ENCODE measurements around the gene TMEM179B.
"Not testable (repeated sequence)": the region's sequence is repeated elsewhere in the genome, so short reads cannot be mapped to it uniquely, and the experiment has no call there.

TMEM179B gene, protein sequence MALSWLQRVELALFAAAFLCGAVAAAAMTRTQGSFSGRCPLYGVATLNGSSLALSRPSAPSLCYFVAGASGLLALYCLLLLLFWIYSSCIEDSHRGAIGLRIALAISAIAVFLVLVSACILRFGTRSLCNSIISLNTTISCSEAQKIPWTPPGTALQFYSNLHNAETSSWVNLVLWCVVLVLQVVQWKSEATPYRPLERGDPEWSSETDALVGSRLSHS

DNA sequence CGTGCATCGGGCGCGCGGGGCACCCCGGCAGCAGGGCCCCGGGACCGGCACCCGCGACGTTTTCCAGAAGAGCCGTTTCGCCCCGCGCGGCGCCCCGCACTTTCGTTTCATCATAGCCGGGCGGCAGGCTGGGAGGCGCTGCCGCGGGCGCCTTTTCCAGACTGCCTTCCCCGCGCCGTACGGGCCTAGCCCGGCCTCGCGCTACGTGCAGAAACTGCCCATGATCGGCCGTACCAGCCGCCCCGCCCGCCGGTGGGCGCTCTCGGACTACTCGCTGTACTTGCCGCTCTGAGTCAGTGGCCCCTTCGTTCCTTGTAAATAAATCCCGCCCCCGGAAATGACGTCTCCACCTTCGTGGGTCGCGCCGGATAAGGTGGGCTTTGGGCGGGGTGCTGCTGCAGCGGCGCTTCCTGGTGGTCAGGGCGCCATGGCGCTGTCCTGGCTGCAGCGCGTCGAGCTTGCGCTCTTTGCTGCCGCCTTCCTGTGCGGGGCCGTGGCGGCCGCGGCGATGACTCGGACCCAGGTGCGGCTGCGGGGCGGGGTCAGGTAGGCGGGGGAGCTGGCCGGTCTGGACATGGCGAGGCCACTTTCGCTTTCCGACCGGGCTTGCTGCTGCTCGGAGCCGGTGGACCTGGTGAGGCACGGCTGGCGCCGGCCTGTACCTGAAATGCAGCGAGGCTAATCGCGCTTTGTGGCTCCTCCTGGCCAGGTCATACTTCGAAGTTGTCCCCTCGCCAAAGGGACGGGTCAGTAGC lies at the start of gene TMEM179B:
Gene TMEM179B (plus strand): TSS at position 398 of the 755 bp plus-strand sequence. CDS start 30 bp downstream, at position 428.
- peak; percentile 90 to 97 for DNase-seq (ENCODE audit: low read depth in 2 of 2)

DNA sequence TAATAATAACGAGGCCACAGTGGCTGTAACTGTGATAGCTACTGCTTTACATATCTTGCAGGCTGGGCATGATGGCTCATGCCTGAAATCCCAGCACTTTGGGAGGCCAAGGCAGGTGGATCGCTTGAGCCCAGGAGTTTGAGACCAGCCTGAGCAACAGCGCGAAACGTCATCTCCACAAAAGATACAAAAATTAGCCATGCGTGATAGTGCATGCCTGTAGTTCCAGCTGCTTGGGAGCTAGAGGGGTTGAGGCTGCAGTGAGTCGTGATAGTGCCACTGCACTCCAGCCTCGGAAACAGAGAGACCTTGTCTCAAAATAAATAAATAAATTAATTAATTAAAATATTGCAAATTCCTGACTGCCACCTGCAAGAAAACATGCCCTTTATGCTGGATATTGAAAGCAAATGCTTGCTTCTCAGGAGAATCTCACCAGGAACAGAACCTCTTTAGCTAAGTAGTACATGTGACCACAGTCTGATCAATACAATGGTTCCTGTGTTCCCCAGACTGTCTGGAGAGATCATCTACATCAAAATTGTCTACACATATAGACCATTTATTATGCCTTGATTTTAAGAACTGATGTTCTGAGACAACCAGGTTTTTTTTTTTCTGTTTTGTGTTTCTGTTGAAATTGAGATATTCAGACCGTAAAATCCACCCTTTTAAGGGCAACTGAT lies 39.6 kb upstream of the TMEM179B start:
- no peak for DNase-seq (ENCODE audit: low read depth in 2 of 2)

DNA sequence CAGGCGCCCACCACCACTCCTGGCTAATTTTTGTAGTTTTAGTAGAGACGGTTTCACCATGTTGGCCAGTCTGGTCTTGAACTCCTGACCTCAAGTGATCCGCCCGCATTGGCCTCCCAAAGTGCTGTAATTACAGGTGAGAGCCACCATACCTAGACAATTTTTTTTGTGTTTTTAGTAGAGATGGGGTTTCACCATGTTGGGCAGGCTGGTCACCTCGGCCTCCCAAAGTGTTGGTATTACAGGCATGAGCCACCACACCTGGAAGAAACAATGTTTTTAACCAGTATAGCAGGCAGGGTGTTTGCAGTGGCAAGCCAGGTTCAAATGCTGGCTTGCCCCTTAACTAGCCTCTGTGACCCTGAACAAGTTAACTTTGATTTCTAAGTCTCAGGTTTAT lies 37.3 kb upstream of the TMEM179B start:
- DNase-seq (ENCODE audit: low read depth in 2 of 2): not testable (repeated sequence)

DNA sequence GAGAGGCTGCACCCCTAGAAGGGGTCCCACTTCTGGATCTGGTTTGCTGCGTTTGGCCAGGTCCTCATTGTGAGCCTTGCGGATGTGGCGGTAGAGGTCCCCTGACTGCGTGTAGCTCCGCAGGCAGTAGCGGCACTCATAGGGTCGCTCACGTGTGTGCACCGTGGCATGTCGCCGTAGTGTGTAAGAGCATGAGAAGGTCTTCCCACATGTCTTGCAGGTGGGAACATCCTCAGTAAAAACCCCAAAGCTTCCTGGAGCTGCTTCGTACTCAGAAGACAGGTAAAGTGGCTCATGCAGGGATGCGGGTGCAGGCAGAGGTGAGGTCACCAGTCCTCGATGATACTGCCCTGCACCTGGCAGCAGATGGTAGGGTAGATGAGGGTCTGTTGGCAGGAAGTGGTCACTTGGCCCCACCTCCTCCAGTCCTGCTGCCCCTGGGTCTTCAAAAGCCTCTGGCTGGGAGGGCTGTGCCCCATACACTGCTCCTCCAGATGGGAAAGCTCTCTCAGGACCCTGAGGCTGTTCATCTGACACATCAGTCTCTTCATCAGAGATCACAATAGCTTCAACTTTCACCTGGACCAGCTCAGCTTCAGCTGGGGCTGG lies 34.9 kb upstream of the TMEM179B start:
- no peak for DNase-seq (ENCODE audit: low read depth in 2 of 2)

DNA sequence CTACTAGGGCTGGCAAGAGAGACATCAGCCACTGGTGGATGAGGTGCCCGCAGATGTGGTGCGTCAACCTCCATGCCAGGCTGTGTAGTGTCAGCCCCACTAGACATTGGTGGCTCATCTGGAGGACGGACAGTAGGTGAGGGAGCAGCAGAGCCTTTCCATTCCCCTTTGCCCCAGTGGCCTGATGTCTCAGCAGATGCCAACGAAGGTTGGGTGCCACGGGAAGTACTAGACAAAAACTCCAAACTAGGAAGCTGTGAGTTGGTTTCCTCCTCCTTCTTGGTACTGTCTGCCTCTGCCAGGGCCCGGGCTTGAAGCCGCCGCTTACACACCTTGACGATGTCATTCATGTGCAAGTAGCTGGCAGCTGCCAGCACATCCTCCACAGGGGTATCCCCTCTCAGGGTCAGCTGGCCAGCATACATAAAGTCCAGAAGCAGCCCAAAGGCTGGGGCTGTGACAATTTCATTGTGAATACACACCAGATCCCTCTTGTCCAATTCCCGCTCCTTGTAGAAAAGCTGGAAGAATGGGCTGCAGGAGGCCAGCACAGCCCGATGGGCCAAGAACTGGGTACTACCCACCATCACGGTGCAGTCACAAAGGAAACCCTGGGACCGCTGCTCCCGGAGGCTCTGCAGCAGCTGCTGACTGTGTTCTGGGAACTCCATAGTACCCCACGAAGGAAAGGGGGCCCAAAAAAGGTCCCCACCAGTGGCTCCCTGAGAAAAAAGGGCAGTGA lies 34.0 kb upstream of the TMEM179B start:
- no peak for DNase-seq (ENCODE audit: low read depth in 2 of 2)

DNA sequence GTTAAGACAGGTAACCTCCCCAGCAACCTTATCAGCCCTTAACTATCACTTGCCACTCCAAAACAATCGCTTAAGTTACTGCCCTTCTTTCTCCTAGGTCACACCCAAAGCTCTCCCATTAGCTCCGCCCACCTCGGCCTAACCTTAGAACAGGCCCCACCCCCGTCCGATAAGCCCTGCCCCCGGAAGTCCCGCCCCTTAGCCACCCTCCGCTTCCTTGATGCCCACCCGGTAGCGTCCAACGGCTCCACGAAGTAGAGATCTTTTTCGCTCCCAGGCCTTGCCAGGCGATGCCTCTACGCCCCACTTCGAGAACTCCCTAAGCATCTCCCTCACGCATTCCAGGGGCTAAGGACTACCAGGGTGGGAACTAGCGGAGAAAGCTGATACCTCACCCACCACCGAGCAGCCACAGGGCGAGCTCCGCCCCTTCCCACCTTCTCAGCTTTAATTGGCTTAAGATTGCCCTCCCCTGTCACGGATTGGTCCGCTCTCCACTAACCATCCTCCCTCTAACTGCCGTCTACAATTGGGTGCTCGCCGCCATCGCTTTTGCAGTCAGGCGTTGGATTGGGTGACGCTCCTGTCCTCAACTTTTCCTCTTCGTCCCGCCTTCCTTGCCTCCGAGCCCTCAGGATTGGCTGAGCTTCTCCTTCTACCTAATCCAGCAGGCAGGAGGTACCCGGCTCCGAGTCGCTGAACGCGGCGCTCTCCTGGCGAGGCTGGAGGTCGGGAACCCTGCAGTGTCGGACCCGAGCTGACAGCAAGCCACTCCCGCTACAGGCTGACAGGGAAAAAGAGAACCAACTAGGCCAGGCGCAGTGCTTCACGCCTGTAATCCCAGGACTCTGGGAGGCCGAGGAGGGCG lies 33.2 kb upstream of the TMEM179B start, which contains the start of gene ZBTB3:
Gene ZBTB3 (minus strand): TSS at position 425 of the 868 bp plus-strand sequence. CDS start 496 bp downstream, outside the sequence.
- DNase-seq (ENCODE audit: low read depth in 2 of 2): peak; percentile 94 to 95

DNA sequence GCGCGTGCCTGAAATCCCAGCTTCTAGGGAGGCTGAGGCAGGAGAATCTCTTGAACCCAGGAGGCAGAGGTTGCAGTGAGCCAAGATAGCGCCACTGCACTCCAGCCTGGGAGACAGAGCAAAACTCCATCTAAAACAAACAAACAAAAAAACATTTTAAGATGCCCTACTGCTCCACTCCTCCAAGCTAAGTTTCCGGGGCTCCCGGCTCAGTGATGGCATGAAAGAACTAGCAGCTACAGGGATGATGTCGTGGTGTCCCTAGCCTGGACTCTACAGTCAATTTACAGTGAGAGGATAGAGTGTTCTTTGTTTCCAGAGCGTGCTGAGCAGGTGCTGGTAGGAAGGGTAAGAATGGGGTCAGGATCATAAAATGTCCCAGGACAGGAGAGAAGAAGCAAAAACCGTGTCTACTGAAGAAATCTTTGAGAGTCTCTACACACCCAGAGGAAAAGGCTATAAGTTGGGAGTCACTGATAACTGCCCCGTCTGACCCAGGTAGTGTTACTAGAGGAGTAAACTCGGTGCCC lies 32.1 kb upstream of the TMEM179B start:
- DNase-seq (ENCODE audit: low read depth in 2 of 2): no peak

DNA sequence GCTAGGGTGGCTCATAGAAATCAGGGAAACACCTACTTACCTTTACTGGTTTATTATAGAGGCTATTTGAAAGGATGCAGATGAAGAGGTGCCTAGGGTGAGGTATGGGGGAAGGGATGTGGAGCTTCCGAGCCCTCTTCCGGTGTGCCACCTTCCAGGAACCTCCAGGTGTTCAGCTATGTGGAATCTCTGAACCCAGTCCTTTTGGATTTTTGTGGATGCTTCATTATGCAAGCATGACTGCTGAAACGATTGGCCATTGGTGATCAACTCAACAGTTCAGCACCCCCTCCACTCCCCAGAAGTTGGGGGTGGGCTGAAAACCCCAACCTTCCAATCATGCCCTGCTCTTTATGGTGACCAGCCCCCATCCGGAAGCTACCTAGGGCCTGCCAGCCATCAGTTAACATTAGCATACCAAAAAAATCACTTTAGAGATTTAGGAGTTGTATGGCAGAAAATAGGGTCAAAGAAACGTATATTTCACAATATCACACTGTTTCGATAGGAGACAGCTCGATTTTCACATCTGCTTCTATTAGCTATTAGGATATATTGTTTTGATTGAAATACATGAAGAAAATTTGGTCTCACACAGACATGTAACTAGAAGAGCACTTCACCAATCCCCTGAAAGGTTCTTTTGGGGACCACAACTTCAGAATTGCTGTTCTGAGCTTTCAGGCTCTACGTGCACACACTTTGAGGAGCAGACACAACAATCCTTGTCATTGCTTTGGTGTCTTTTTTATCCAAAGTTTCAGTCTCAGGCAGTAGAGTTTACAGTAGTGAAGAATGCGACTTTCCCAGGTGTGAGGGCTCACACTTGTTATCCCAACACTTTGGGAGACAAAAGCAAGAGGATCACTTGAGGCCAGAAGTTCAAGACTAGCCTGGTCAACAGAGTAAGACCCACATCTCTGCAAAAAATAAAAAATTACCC lies 29.1 kb upstream of the TMEM179B start:
- no peak for DNase-seq (ENCODE audit: low read depth in 2 of 2)

DNA sequence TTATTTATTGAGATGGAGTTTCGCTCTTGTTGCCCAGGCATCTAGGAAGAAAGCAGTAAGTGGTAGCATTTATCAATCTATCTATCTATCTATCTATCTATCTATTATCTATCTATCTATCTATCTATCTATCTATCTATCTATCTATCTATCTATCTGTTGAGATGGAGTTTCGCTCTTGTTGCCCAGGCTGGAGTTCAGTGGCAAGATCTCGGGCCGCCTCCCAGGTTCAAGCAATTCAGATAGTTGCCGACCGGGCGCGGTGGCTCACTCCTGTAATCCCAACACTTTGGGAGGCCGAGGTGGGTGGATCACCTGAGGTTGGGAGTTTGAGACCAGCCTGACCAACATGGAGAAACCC lies 26.4 kb upstream of the TMEM179B start:
- not testable (repeated sequence) for DNase-seq (ENCODE audit: low read depth in 2 of 2)

DNA sequence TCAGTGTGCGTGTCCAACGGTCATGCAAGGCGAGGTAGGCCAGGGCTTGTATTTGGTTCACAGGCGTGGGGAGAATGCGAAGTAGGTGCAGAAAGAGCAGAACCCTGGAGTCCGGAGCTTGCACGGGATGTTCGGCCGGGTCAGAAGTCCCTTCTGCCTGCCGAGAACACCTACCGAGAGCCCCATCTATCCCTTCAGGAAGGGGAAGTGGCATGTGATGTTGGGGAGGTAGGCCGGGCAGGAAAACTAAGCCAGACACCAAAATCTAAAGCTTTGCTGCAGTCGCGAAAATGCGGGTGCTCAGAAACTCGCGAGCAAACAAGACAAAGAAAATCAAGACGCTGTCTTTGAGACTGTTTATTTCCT lies 16.4 kb upstream of the TMEM179B start:
- DNase-seq (ENCODE audit: low read depth in 2 of 2): no peak

DNA sequence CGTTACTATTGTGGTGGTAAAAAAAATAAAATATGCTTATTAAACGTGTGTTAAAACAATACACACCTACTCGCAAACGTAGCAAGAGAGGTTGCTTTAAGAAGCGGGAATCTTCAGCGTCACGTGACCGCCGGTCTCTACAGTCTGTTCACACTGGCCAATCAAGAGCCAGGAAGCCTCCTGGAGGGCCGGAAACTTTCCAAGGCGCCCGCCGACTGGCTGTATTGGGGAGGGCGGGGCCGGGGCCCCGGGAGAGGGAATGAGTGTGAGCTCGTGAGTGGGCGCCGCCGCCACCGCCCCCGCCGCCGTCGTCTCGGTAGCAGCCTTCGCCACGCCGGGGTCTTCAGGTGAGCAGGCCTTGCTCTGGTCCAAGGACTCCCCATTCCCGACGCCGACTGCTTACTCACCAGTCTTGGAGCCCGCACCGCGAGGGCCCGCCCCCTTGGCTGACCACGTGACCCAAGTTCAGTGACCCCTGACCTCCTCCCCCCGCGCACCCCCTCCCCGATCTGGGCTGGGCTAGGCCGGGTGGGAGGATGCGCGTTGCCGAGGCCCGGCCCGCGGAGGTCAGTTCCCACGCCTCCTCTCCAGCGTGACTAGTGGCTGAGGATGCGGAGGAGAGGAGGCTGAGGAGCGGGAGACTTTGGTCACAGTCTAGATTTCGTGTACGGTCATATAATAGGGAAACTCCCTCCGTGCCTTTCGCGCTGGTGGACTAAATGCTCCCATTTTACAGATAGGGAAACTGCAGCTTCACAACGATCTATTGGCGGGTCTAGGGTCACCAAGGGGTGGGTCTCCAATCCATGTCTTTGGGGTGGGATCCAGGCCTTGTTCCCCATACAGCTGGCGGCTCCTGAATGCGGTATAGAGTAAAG lies 15.8 kb upstream of the TMEM179B start, which contains the start of gene TAF6L:
Gene TAF6L (plus strand): TSS at position 253 of the 878 bp plus-strand sequence. CDS start 4,388 bp downstream, outside the sequence.
- peak; percentile 74 to 87 for DNase-seq (ENCODE audit: low read depth in 2 of 2)

DNA sequence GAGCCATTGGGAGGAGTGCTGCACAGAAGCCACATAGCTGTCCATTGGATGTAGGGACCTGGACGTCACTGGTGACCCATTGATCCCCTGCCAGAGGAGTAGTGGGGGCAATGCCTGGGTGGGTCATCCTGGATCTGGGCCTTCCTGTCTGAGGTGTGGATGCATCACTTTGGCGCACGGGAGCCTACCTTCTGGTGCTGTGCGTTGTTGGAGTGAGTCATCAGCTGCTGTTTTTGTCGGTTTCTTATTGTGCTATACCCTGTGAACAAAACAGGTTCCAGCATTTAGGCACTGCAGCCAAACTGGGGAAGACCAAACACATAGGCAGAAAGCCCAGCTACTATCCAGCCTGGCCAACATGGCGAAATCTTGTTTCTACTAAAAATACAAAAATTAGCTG lies 12.8 kb upstream of the TMEM179B start:
- DNase-seq (ENCODE audit: low read depth in 2 of 2): no peak

DNA sequence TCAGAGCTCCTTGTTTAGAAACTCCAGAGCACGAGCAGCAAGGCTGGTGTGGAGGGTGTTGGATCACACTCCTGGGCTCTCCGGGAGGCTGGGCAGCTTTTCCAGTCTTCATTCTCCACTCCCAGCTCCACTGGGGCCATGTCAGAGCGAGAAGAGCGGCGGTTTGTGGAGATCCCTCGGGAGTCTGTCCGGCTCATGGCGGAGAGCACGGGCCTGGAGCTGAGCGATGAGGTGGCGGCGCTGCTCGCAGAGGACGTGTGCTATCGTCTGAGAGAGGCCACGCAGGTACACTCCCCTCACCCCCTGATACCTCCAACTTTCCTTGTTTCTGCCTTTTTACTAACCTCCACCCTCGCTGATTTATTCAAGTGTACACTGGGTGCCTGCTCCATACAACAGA lies 11.6 kb upstream of the TMEM179B start:
- no peak for DNase-seq (ENCODE audit: low read depth in 2 of 2)

DNA sequence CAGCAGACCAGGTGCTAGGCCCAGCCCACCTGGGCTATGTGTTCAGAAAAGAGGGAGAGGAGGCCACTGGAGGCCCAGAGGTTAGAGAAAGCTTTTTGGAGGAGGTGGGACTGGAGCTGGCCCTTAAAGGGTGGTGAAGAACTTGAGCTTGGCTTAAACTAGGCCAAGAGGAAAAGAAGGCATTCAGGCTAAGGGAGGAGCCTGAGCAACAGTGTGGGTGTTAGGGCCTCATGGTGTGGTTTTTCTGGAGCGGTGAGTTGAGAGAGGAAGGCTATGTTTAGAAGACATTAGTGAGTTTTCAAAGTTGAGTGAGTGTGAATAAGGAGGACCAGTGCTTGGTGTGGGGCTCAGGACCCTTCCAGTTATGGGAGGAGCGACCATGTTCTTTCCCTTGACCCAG lies 9.8 kb upstream of the TMEM179B start:
- DNase-seq (ENCODE audit: low read depth in 2 of 2): no peak

DNA sequence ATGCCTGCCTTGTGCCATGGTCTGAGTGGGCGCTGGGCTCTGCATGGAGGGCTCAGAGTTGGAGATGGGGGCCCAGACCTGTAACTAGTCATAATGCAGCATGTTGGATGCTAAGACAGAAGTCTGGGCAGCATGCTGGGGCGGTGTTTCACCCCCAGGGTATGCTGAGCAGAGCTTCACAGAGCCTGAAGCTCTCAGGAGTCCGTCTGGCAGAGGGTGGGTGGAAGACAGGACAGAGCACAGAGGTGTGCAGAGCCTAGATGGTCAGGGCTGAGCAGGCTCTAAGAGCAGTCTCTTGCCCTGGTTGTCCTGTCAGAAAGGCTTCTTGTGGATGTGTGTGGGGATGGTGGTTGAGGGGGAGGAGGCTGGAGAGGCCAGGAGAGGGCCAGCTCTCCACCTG lies 8.8 kb upstream of the TMEM179B start:
- no peak for DNase-seq (ENCODE audit: low read depth in 2 of 2)

DNA sequence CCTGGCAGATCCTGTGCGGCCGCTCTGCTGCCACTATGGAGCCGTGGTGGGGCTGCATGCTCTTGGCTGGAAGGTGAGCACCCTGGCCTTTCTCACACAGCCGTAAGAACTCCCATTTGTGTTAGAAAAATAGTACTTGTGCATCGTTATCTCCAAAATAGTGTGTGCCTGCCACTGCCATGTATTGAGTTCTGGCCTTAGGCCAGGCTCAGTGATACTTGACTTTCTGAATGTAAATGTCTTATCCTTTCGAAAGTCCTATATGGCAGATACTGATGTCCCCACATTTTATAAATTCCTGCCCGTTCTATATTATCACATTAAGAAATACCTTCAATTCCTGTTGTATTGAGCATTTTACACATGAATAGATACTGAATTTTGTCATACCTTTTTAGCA lies 4.4 kb upstream of the TMEM179B start:
- DNase-seq (ENCODE audit: low read depth in 2 of 2): no peak

DNA sequence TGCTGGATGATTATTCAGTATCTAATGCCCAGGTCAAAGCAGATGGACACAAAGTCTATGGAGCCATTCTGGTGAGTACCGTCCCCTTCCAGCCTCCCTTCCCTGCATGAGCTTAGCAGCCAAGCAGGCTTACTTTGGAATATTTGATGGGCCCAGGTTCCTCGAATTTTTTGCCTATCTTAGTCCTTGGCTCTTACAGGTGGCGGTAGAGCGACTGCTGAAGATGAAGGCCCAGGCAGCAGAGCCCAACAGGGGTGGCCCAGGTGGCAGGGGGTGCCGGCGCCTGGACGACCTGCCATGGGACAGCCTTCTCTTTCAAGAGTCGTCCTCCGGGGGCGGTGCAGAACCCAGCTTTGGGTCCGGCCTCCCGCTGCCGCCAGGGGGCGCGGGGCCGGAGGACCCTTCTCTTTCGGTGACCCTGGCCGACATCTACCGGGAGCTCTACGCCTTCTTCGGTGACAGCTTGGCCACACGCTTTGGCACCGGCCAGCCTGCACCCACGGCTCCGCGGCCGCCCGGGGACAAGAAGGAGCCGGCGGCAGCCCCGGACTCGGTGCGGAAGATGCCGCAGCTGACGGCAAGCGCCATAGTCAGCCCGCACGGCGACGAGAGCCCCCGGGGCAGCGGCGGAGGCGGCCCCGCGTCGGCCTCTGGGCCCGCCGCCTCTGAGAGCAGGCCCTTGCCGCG lies 741 bp upstream of the TMEM179B start:
- DNase-seq (ENCODE audit: low read depth in 2 of 2): peak; percentile 60 to 63

DNA sequence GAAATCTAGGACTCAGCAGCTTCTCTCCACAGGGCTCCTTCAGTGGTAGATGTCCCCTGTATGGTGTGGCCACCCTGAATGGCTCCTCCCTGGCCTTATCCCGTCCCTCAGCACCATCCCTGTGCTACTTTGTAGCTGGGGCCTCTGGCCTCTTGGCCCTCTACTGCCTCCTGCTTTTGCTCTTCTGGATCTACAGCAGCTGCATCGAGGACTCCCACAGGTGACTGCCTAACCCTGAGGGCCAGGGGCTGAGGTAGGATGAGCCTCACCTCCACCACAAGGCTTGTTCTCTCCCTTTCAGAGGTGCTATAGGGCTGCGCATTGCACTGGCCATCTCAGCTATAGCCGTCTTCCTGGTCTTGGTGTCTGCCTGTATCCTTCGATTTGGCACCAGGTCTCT lies 1.8 kb downstream of the TMEM179B start:
- DNase-seq (ENCODE audit: low read depth in 2 of 2): no peak
